Measurements from ENCODE around the gene FAM163B. TPM values are rescaled to one million over a fixed set of nuclear protein-coding genes. Genes with fewer than 3 reads are reported as not detected.

The FAM163B gene
- total and polyA plus RNA-seq, 2 donors (not counting 1 experiment from before 2014, with no cell fraction given) = not detected

- DNase-seq (ENCODE audit: low read depth in 2 of 2) = peak in 1 of 2 donors; percentile 61
- H3K79me2 ChIP-seq (ENCODE audit: control insufficient read depth, insufficient read depth, low read length) = no peaks in the 10 kb centered on the region
- no peak overlapping the region for H3K4me2 ChIP-seq (ENCODE audit: extremely low read depth, insufficient read depth, low read length)
- H3K4me1 ChIP-seq (ENCODE audit: control insufficient read depth, extremely low read depth, insufficient read depth, low read length) = no peaks in the 10 kb centered on the region
- no peak overlapping the region for H3K9ac ChIP-seq (ENCODE audit: insufficient read depth, low read length)
- H3K4me3 ChIP-seq (replicated peaks in 1 of 4; ENCODE audit: control extremely low read depth in 1 of 4, insufficient read depth in 1 of 4, low read depth in 3 of 4, low read length in 4 of 4) = no peak overlapping the region
- TF ChIP-seq CTCF (conservative IDR thresholded peaks at IDR 0.05 in 1 of 2, IDR thresholded peaks at IDR 0.05 in 1 of 2; ENCODE audit: low read depth in 1 of 2, low read length in 2 of 2) (no peak), EZH2 (IDR thresholded peaks at IDR 0.05; ENCODE audit: low read length, missing control alignments) (no peak)
- H4K20me1 ChIP-seq (ENCODE audit: control insufficient read depth, extremely low read depth, insufficient read depth, low read length) = no peaks in the 10 kb centered on the region
- H2AFZ ChIP-seq (ENCODE audit: low read length) = no peak overlapping the region
- peaks cover 13% of the 10 kb centered on the region for H3K27me3 ChIP-seq (ENCODE audit: control insufficient read depth, insufficient read depth, low read length)
- H3K27ac ChIP-seq (ENCODE audit: insufficient read depth, low read length) = no peak overlapping the region
- no peaks in the 10 kb centered on the region for H3K9me3 ChIP-seq (ENCODE audit: control insufficient read depth, insufficient read depth, low read depth, low read length)
- no peaks in the 10 kb centered on the region for H3K36me3 ChIP-seq (ENCODE audit: control insufficient read depth, insufficient read depth, low read length)
These were observed 27.5 kb downstream of the FAM163B start for GRCh38 chr9:133581513-133582343.

- H3K4me1 ChIP-seq (ENCODE audit: control insufficient read depth, extremely low read depth, insufficient read depth, low read length) = no peaks in the 10 kb centered on the region
- TF ChIP-seq CTCF (conservative IDR thresholded peaks at IDR 0.05 in 1 of 2, IDR thresholded peaks at IDR 0.05 in 1 of 2; ENCODE audit: low read depth in 1 of 2, low read length in 2 of 2) (no peak), EZH2 (IDR thresholded peaks at IDR 0.05; ENCODE audit: low read length, missing control alignments) (no peak)
- no peak overlapping the region for H3K4me3 ChIP-seq (replicated peaks in 1 of 4; ENCODE audit: control extremely low read depth in 1 of 4, insufficient read depth in 1 of 4, low read depth in 3 of 4, low read length in 4 of 4)
- no peak for DNase-seq (ENCODE audit: low read depth in 2 of 2)
- H2AFZ ChIP-seq (ENCODE audit: low read length) = no peak overlapping the region
- H3K9ac ChIP-seq (ENCODE audit: insufficient read depth, low read length) = no peak overlapping the region
- no peaks in the 10 kb centered on the region for H3K9me3 ChIP-seq (ENCODE audit: control insufficient read depth, insufficient read depth, low read depth, low read length)
- no peak overlapping the region for H3K4me2 ChIP-seq (ENCODE audit: extremely low read depth, insufficient read depth, low read length)
- no peaks in the 10 kb centered on the region for H3K36me3 ChIP-seq (ENCODE audit: control insufficient read depth, insufficient read depth, low read length)
- no peaks in the 10 kb centered on the region for H4K20me1 ChIP-seq (ENCODE audit: control insufficient read depth, extremely low read depth, insufficient read depth, low read length)
- H3K27ac ChIP-seq (ENCODE audit: insufficient read depth, low read length) = no peak overlapping the region
- H3K79me2 ChIP-seq (ENCODE audit: control insufficient read depth, insufficient read depth, low read length) = no peaks in the 10 kb centered on the region
- peaks cover 13% of the 10 kb centered on the region for H3K27me3 ChIP-seq (ENCODE audit: control insufficient read depth, insufficient read depth, low read length)
These were observed 28.2 kb downstream of the FAM163B start for GRCh38 chr9:133581011-133581410.

DNA sequence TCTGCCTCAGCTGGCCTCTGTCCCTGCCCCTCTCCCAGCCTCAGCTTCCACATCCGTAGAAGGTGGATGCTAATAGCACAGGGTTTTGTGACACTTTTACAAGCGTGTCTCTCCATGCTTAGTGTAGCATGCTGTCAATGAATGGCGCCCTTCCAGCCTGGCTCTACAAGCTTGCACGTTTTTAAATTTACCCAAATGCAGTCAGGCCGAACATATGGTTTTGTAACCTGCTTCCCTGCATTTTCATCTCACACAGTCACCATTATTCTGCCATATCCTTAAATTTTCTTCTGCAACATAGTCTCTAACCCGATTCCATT, 28.8 kb downstream of the FAM163B start:
- no peak for DNase-seq (ENCODE audit: low read depth in 2 of 2)
- H3K4me1 ChIP-seq (ENCODE audit: control insufficient read depth, extremely low read depth, insufficient read depth, low read length) = no peaks in the 10 kb centered on the region
- no peak overlapping the region for H3K4me3 ChIP-seq (replicated peaks in 1 of 4; ENCODE audit: control extremely low read depth in 1 of 4, insufficient read depth in 1 of 4, low read depth in 3 of 4, low read length in 4 of 4)
- H3K27ac ChIP-seq (ENCODE audit: insufficient read depth, low read length) = no peak overlapping the region
- no peaks in the 10 kb centered on the region for H3K79me2 ChIP-seq (ENCODE audit: control insufficient read depth, insufficient read depth, low read length)
- no peak overlapping the region for H2AFZ ChIP-seq (ENCODE audit: low read length)
- H3K27me3 ChIP-seq (ENCODE audit: control insufficient read depth, insufficient read depth, low read length) = peaks cover 13% of the 10 kb centered on the region
- TF ChIP-seq CTCF (conservative IDR thresholded peaks at IDR 0.05 in 1 of 2, IDR thresholded peaks at IDR 0.05 in 1 of 2; ENCODE audit: low read depth in 1 of 2, low read length in 2 of 2) = no peak
- H3K9me3 ChIP-seq (ENCODE audit: control insufficient read depth, insufficient read depth, low read depth, low read length) = no peaks in the 10 kb centered on the region
- H3K4me2 ChIP-seq (ENCODE audit: extremely low read depth, insufficient read depth, low read length) = no peak overlapping the region
- H3K36me3 ChIP-seq (ENCODE audit: control insufficient read depth, insufficient read depth, low read length) = no peaks in the 10 kb centered on the region
- H4K20me1 ChIP-seq (ENCODE audit: control insufficient read depth, extremely low read depth, insufficient read depth, low read length) = no peaks in the 10 kb centered on the region
- H3K9ac ChIP-seq (ENCODE audit: insufficient read depth, low read length) = no peak overlapping the region
